ENCODE data around the gene RBMS1.

Gene RBMS1

GRCh38 chr2:160294339-160294803, 199.2 kb downstream of the RBMS1 start:
- DNase-seq = no peak

GRCh38 chr2:160293391-160294091, 200.1 kb downstream of the RBMS1 start:
- DNase-seq = no peak

GRCh38 chr2:160292225-160292624, 201.4 kb downstream of the RBMS1 start:
- no peak for DNase-seq

GRCh38 chr2:160291382-160291781, 202.2 kb downstream of the RBMS1 start:
- no peak for DNase-seq

GRCh38 chr2:160290598-160290997, 203.0 kb downstream of the RBMS1 start:
- DNase-seq = no peak

GRCh38 chr2:160289831-160290230, 203.8 kb downstream of the RBMS1 start:
- DNase-seq = no peak

- DNase-seq = no peak
Observed at GRCh38 chr2:160289126-160289525, 204.5 kb downstream of the RBMS1 start.

GRCh38 chr2:160288324-160288723, 205.3 kb downstream of the RBMS1 start:
- no peak for DNase-seq

GRCh38 chr2:160287476-160287875, 206.1 kb downstream of the RBMS1 start:
- DNase-seq = no peak

GRCh38 chr2:160286551-160286950, 207.1 kb downstream of the RBMS1 start:
- no peak for DNase-seq

- no peak for DNase-seq
Observed at GRCh38 chr2:160283675-160284074, 209.9 kb downstream of the RBMS1 start.

- DNase-seq = no peak
Observed at GRCh38 chr2:160282063-160282580, 211.5 kb downstream of the RBMS1 start.

- DNase-seq = no peak
Observed at GRCh38 chr2:160281213-160281612, 212.4 kb downstream of the RBMS1 start.

GRCh38 chr2:160279813-160280465, 213.7 kb downstream of the RBMS1 start:
- no peak for DNase-seq

GRCh38 chr2:160278879-160279177, 214.8 kb downstream of the RBMS1 start:
- DNase-seq = no peak

GRCh38 chr2:160278101-160278878, 215.3 kb downstream of the RBMS1 start:
- DNase-seq = no peak

- no peak for DNase-seq
Observed at GRCh38 chr2:160277151-160277550, 216.5 kb downstream of the RBMS1 start.

GRCh38 chr2:160275656-160276055, 218.0 kb downstream of the RBMS1 start:
- no peak for DNase-seq

GRCh38 chr2:160271171-160272086, 222.2 kb downstream of the RBMS1 start:
- DNase-seq = no peak

GRCh38 chr2:160270571-160271113, 223.0 kb downstream of the RBMS1 start:
- DNase-seq = no peak

GRCh38 chr2:160269803-160270570, 223.6 kb downstream of the RBMS1 start:
- DNase-seq = peak; percentile 46

GRCh38 chr2:160269365-160269764, 224.2 kb downstream of the RBMS1 start:
- peak; percentile 75 for DNase-seq
